ENCODE data around the gene HK1. TPM values are rescaled to one million over a fixed set of nuclear protein-coding genes. Genes with fewer than 3 reads are reported as not detected.

HK1 gene
- total and polyA plus RNA-seq, 2 experiments from 2014 or later: 31.1 to 42.5 TPM

- TF ChIP-seq EZH2phosphoT487 (IDR thresholded peaks at IDR 0.05; ENCODE audit: low read depth, severe bottlenecking, unreplicated experiment): no peak
- TF ChIP-seq EZH2 (IDR thresholded peaks at IDR 0.05; ENCODE audit: borderline replicate concordance): no peak
- TF ChIP-seq CTCF (IDR thresholded peaks at IDR 0.05; ENCODE audit: poor library complexity): no peak
- peak overlapping the region; percentile 47 for H3K4me2 ChIP-seq
- H3K36me3 ChIP-seq (replicated peaks; ENCODE audit: insufficient read depth, low read depth): no peaks in the 10 kb centered on the region
- peaks cover 28% of the 10 kb centered on the region for H3K4me1 ChIP-seq (ENCODE audit: insufficient read depth)
- H3K27me3 ChIP-seq: no peaks in the 10 kb centered on the region
- H3K9me2 ChIP-seq (replicated peaks; ENCODE audit: insufficient read depth): no peaks in the 10 kb centered on the region
- 37% methylated on average over 10 of the region's 10 CpGs for WGBS (ENCODE audit: low lambda C conversion rate, missing lambda C conversion rate)
- peak overlapping the region; percentile 92 for H3K27ac ChIP-seq
- peak overlapping the region; percentile 48 for H2AFZ ChIP-seq
- H3K4me3 ChIP-seq: no peak overlapping the region
- peak; percentile 72 for DNase-seq (ENCODE audit: low spot score)
- no peaks in the 10 kb centered on the region for H3K9me3 ChIP-seq (ENCODE audit: low read depth)
- H4K20me1 ChIP-seq (ENCODE audit: insufficient read depth, poor library complexity, severe bottlenecking): no peaks in the 10 kb centered on the region
- H3K79me2 ChIP-seq: no peaks in the 10 kb centered on the region
Observed at GRCh38 chr10:69438536-69439349, 160.4 kb downstream of the HK1 start.

- no peak for DNase-seq (ENCODE audit: low spot score)
- Histone ChIP-seq H3K4me2 (peak overlapping the region; percentile 0), H3K4me1 (ENCODE audit: insufficient read depth) (peaks cover 28% of the 10 kb centered on the region), H3K27me3 (no peaks in the 10 kb centered on the region), H3K36me3 (replicated peaks; ENCODE audit: insufficient read depth, low read depth) (no peaks in the 10 kb centered on the region), H3K9me2 (replicated peaks; ENCODE audit: insufficient read depth) (no peaks in the 10 kb centered on the region), H3K4me3 (no peak overlapping the region), H2AFZ (no peak overlapping the region), H3K9me3 (ENCODE audit: low read depth) (no peaks in the 10 kb centered on the region), H4K20me1 (ENCODE audit: insufficient read depth, poor library complexity, severe bottlenecking) (no peaks in the 10 kb centered on the region), H3K27ac (peak overlapping the region; percentile 92), H3K79me2 (no peaks in the 10 kb centered on the region)
- TF ChIP-seq EZH2 (IDR thresholded peaks at IDR 0.05; ENCODE audit: borderline replicate concordance): no peak
- TF ChIP-seq EZH2phosphoT487 (IDR thresholded peaks at IDR 0.05; ENCODE audit: low read depth, severe bottlenecking, unreplicated experiment): no peak
- no peak for TF ChIP-seq CTCF (IDR thresholded peaks at IDR 0.05; ENCODE audit: poor library complexity)
- WGBS (ENCODE audit: low lambda C conversion rate, missing lambda C conversion rate): 90% methylated on average over 5 of the region's 5 CpGs
Observed at GRCh38 chr10:69439350-69439739, 161.0 kb downstream of the HK1 start.

- Histone ChIP-seq H3K27ac (peak overlapping the region; percentile 92), H3K4me1 (ENCODE audit: insufficient read depth) (peaks cover 28% of the 10 kb centered on the region), H2AFZ (no peak overlapping the region), H3K9me2 (replicated peaks; ENCODE audit: insufficient read depth) (no peaks in the 10 kb centered on the region), H3K27me3 (no peaks in the 10 kb centered on the region), H3K9me3 (ENCODE audit: low read depth) (no peaks in the 10 kb centered on the region), H3K36me3 (replicated peaks; ENCODE audit: insufficient read depth, low read depth) (no peaks in the 10 kb centered on the region), H3K79me2 (no peaks in the 10 kb centered on the region), H3K4me3 (no peak overlapping the region), H3K4me2 (peak overlapping the region; percentile 31), H4K20me1 (ENCODE audit: insufficient read depth, poor library complexity, severe bottlenecking) (no peaks in the 10 kb centered on the region)
- TF ChIP-seq EZH2phosphoT487 (IDR thresholded peaks at IDR 0.05; ENCODE audit: low read depth, severe bottlenecking, unreplicated experiment) (no peak), CTCF (IDR thresholded peaks at IDR 0.05; ENCODE audit: poor library complexity) (no peak), EZH2 (IDR thresholded peaks at IDR 0.05; ENCODE audit: borderline replicate concordance) (no peak)
- 43% methylated on average over 5 of the region's 5 CpGs for WGBS (ENCODE audit: low lambda C conversion rate, missing lambda C conversion rate)
- DNase-seq (ENCODE audit: low spot score): peak; percentile 87
Observed at GRCh38 chr10:69439813-69440506, 161.7 kb downstream of the HK1 start.

All from hepatocyte (in vitro differentiated cells).